Esophagus squamous epithelium (tissue), 5 donors: ENCODE measurements around the gene TMEM167B. TPM values are rescaled to one million over a fixed set of nuclear protein-coding genes. Genes with fewer than 3 reads are reported as not detected.

ENCODE experiments used
- DNase-seq: peaks from one replicate; lab custom pipeline; 2025; lab: John Stamatoyannopoulos, UW
- H3K27ac ChIP-seq, 4 donors: fragments of 200-600 bp; sonication (generic); one replicate each; pipeline ENCODE4 v1.5.1; 2016 to 2019; ENCODE audit warnings: mild to moderate bottlenecking in 1 of 4
- H3K27me3 ChIP-seq, 4 donors: fragments of 200-600 bp; sonication (generic); 1 replicate in 3 of 4; 2 replicates in 1 of 4; pipeline versions ENCODE4 v1.5.1 to v1.6.0; 2017 to 2021; ENCODE audit warnings: antibody characterized with exemption in 1 of 4
- H3K36me3 ChIP-seq, 3 donors: fragments of 200-600 bp; sonication (generic); one replicate each; pipeline ENCODE4 v1.5.1; 2016 to 2019
- H3K4me1 ChIP-seq, 3 donors: fragments of 200-600 bp; sonication (generic); one replicate each; pipeline ENCODE4 v1.5.1; 2017 to 2019
- H3K4me3 ChIP-seq, 4 donors: fragments of 200-600 bp; sonication (generic); 1 replicate in 3 of 4; 2 replicates in 1 of 4; pipeline ENCODE4 v1.5.1; 2016 to 2019; ENCODE audit warnings: mild to moderate bottlenecking in 2 of 4, moderate library complexity in 1 of 4
- H3K9me3 ChIP-seq, 3 donors: fragments of 200-600 bp; sonication (generic); one replicate each; pipeline ENCODE4 v1.5.1; 2016 to 2019
- CTCF ChIP-seq, 6 experiments: fragments of 450-650 bp in 4 of 6; fragments of 200-600 bp in 2 of 6; sonication (generic) in 2 of 6; IDR thresholded peaks; one replicate each; pipeline ENCODE4 v1.5.1; 2016 to 2019; ENCODE audit warnings: antibody characterized with exemption in 6 of 6, mild to moderate bottlenecking in 4 of 6, moderate library complexity in 4 of 6
- POLR2A ChIP-seq, 4 donors: fragments of 450-650 bp; IDR thresholded peaks; one replicate each; pipeline ENCODE4 v1.6.1; 2017; ENCODE audit warnings: antibody characterized with exemption in 4 of 4, mild to moderate bottlenecking in 4 of 4, moderate library complexity in 3 of 4
- WGBS, 2 donors: methylation state at CpG; one replicate each; pipeline ENCODE4 v1.1.5; 2018; 5-methylcytosine and 5-hydroxymethylcytosine counted together
- intact Hi-C: fragments of 100-400 bp; cut with DNase I; formaldehyde crosslinking; loops from one replicate; pipeline ENCODE4 v1.15.0; 2022
- total RNA-seq, 4 donors: library from RNA; depleted of rRNA; stranded (reverse); fragments of >200 nt; gene quantifications; one replicate each; pipeline ENCODE4 v1.1.0, GENCODE V29; 2016
- donor health status: DM: yes; HTN: yes; CAD: no.

The TMEM167B gene
- total RNA-seq, 4 donors from 2014 or later, result 10.8 to 21.4 (median 16.0) TPM

- no peak overlapping the region for H3K27ac ChIP-seq
- intact Hi-C loops, result no loop called here
- no peaks in the 10 kb centered on the region for H3K9me3 ChIP-seq
- no peak for DNase-seq
- H3K4me3 ChIP-seq, result no peak overlapping the region
- 83 to 90% methylated on average over 8 of the region's 8 CpGs for WGBS, 2 donors
- no peaks in the 10 kb centered on the region for H3K27me3 ChIP-seq
- H3K36me3 ChIP-seq, result peaks cover 0 to 94% (median 24%) of the 10 kb centered on the region in 3 donors
- TF ChIP-seq CTCF (IDR thresholded peaks at IDR 0.05), result no peak
- TF ChIP-seq POLR2A (IDR thresholded peaks at IDR 0.05), result no peak
- H3K4me1 ChIP-seq, result peaks cover 0 to 22% (median 5%) of the 10 kb centered on the region in 3 donors
These were observed 22.7 kb upstream of the TMEM167B start for GRCh38 chr1:109067883-109068282.

GRCh38 chr1:109069294-109069693, 21.3 kb upstream of the TMEM167B start:
- Histone ChIP-seq H3K27ac (no peak overlapping the region), H3K4me1 (peaks cover under 1 to 32% (median 5%) of the 10 kb centered on the region in 3 donors), H3K27me3 (no peaks in the 10 kb centered on the region), H3K4me3 (no peak overlapping the region), H3K9me3 (no peaks in the 10 kb centered on the region), H3K36me3 (peaks cover 0 to 90% (median 17%) of the 10 kb centered on the region in 3 donors)
- 78 to 79% methylated on average over 1 of the region's 1 CpG for WGBS, 2 donors
- no peak for DNase-seq
- intact Hi-C loops, result no loop called here
- TF ChIP-seq POLR2A (IDR thresholded peaks at IDR 0.05), result no peak
- no peak for TF ChIP-seq CTCF (IDR thresholded peaks at IDR 0.05)

- peak within 1 kb of the TSS; percentile 86 to 95 (median 94) for H3K27ac ChIP-seq
- H3K36me3 ChIP-seq, result peaks cover 0 to 28% (median 0%) of the 10 kb centered on the region in 3 donors
- DNase-seq, result peak; percentile 75
- H3K4me1 ChIP-seq, result peaks cover 3 to 30% (median 11%) of the 10 kb centered on the region in 3 donors
- intact Hi-C loops, result no loop called here
- H3K9me3 ChIP-seq, result no peaks in the 10 kb centered on the region
- no peaks in the 10 kb centered on the region for H3K27me3 ChIP-seq
- TF ChIP-seq POLR2A (IDR thresholded peaks at IDR 0.05), result peak in 3 of 4 donors; percentile 88 to 95 (median 89)
- TF ChIP-seq CTCF (IDR thresholded peaks at IDR 0.05), result peak; percentile 15 to 62 (median 54)
- H3K4me3 ChIP-seq, result peak within 1 kb of the TSS; percentile 46 to 80 (median 76)
- WGBS, 2 donors, result 4 to 7% methylated on average over 27 to 33 of the region's 39 CpGs
These were observed 14.8 kb upstream of the TMEM167B start, which contains the start of gene TAF13 for GRCh38 chr1:109075531-109076490. TSS of gene TAF13 (minus strand) at chr1:109076003. CDS start at chr1:109075947, 56 bp downstream.

GRCh38 chr1:109078317-109078716, 12.2 kb upstream of the TMEM167B start:
- peaks cover 0 to 6% (median 0%) of the 10 kb centered on the region in 3 donors for H3K36me3 ChIP-seq
- no peak for TF ChIP-seq POLR2A (IDR thresholded peaks at IDR 0.05)
- no peak for TF ChIP-seq CTCF (IDR thresholded peaks at IDR 0.05)
- H3K27me3 ChIP-seq, result no peaks in the 10 kb centered on the region
- no peak for DNase-seq
- H3K4me1 ChIP-seq, result peaks cover 3 to 25% (median 11%) of the 10 kb centered on the region in 3 donors
- no peaks in the 10 kb centered on the region for H3K9me3 ChIP-seq
- no peak overlapping the region for H3K27ac ChIP-seq
- 91% methylated on average over 1 of the region's 1 CpG; no CpG with 5 or more reads in 1 of the 2 donors for WGBS, 2 donors
- H3K4me3 ChIP-seq, result no peak overlapping the region
- intact Hi-C loops, result no loop called here

- H3K36me3 ChIP-seq, result no peaks in the 10 kb centered on the region
- whole genome bisulfite sequencing, 2 donors, result 95% methylated on average over 2 of the region's 2 CpGs
- H3K27ac ChIP-seq, result peak overlapping the region; percentile 20 to 78 (median 65)
- H3K9me3 ChIP-seq, result no peaks in the 10 kb centered on the region
- intact Hi-C loops, result no loop called here
- no peak for DNase-seq
- TF ChIP-seq POLR2A (IDR thresholded peaks at IDR 0.05), result no peak
- no peaks in the 10 kb centered on the region for H3K27me3 ChIP-seq
- peaks cover 3 to 19% (median 11%) of the 10 kb centered on the region in 3 donors for H3K4me1 ChIP-seq
- H3K4me3 ChIP-seq, result no peak overlapping the region
These were observed 11.3 kb upstream of the TMEM167B start for GRCh38 chr1:109079240-109079622.
